ENCODE data around the gene IVD. TPM values are rescaled to one million over a fixed set of nuclear protein-coding genes. Genes with fewer than 3 reads are reported as not detected.

Gene IVD
- total RNA-seq, 1 donor from 2014 or later: 18.0 TPM

DNA sequence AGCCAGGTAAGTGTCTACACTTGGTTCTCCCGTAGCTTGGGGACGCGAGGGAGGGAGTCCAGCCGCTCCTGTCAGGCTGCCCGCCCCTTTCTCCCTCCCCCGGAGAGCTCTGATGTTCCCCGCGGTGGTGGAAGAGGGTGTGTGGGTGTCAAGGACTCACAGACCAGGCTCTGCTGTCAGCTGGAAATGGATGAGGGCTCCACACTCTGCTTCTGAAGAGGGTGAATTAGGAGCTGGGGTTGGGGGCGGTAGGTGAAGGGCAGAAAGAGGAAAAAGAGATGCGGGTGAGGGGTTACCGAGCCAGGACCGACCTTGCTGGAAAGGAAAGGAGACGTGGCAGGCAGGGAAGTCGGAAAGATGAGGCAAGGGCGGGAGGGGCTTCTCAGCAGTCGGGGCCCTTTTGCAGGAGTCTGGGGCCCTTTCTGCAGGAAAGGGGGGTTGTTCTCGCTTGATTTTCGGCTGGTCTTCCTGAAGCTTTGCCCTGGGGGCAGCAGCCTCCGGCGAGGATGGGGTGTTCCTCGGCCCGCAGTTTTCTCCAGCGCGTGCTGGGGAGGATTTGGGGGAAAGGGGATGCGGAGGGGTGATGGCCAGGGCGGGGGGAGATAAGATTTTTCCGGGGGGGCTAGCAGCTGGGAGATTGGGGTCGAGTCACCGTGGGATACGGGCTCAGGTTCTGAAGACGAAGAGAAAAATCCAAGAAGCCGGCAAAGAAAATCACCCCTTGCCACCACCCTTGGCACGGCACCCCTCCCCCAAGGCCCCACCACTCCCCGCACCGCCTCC is 34.6 kb downstream of the IVD start:
- peaks cover 47% of the 10 kb centered on the region for H3K27me3 ChIP-seq
- Mint-ChIP-seq H3K36me3 (no peaks in the 10 kb centered on the region), H3K9me3 (no peaks in the 10 kb centered on the region), H3K4me3 (peak overlapping the region; percentile 88), H3K27me3 (ENCODE audit: insufficient read depth, low read depth) (peaks cover 57% of the 10 kb centered on the region), H3K4me1 (peaks cover 60% of the 10 kb centered on the region), H3K27ac (peak overlapping the region; percentile 39)
- peaks cover 40% of the 10 kb centered on the region for H3K79me2 ChIP-seq (ENCODE audit: low read depth)
- H3K9ac ChIP-seq: no peak overlapping the region
- H3K4me1 ChIP-seq: peaks cover 52% of the 10 kb centered on the region
- H3K9me3 ChIP-seq (ENCODE audit: low read depth): no peaks in the 10 kb centered on the region
- peaks cover 36% of the 10 kb centered on the region for H4K20me1 ChIP-seq (ENCODE audit: low read depth)
- peak overlapping the region; percentile 30 for H2AFZ ChIP-seq (replicated peaks)
- peak overlapping the region; percentile 93 for H3K4me2 ChIP-seq
- no peak overlapping the region for H3K27ac ChIP-seq
- H3K36me3 ChIP-seq: no peaks in the 10 kb centered on the region
- DNase-seq (ENCODE audit: low spot score): peak; percentile 59
- peaks cover 31% of the 10 kb centered on the region for H3F3A ChIP-seq (ENCODE audit: low read depth)
- no peak for TF ChIP-seq EZH2phosphoT487 (IDR thresholded peaks at IDR 0.05)
- TF ChIP-seq EZH2 (IDR thresholded peaks at IDR 0.05): no peak
- TF ChIP-seq, protein P1, sequence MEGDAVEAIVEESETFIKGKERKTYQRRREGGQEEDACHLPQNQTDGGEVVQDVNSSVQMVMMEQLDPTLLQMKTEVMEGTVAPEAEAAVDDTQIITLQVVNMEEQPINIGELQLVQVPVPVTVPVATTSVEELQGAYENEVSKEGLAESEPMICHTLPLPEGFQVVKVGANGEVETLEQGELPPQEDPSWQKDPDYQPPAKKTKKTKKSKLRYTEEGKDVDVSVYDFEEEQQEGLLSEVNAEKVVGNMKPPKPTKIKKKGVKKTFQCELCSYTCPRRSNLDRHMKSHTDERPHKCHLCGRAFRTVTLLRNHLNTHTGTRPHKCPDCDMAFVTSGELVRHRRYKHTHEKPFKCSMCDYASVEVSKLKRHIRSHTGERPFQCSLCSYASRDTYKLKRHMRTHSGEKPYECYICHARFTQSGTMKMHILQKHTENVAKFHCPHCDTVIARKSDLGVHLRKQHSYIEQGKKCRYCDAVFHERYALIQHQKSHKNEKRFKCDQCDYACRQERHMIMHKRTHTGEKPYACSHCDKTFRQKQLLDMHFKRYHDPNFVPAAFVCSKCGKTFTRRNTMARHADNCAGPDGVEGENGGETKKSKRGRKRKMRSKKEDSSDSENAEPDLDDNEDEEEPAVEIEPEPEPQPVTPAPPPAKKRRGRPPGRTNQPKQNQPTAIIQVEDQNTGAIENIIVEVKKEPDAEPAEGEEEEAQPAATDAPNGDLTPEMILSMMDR (IDR thresholded peaks at IDR 0.05): no peak
- H3K4me3 ChIP-seq: peak overlapping the region; percentile 96

DNA sequence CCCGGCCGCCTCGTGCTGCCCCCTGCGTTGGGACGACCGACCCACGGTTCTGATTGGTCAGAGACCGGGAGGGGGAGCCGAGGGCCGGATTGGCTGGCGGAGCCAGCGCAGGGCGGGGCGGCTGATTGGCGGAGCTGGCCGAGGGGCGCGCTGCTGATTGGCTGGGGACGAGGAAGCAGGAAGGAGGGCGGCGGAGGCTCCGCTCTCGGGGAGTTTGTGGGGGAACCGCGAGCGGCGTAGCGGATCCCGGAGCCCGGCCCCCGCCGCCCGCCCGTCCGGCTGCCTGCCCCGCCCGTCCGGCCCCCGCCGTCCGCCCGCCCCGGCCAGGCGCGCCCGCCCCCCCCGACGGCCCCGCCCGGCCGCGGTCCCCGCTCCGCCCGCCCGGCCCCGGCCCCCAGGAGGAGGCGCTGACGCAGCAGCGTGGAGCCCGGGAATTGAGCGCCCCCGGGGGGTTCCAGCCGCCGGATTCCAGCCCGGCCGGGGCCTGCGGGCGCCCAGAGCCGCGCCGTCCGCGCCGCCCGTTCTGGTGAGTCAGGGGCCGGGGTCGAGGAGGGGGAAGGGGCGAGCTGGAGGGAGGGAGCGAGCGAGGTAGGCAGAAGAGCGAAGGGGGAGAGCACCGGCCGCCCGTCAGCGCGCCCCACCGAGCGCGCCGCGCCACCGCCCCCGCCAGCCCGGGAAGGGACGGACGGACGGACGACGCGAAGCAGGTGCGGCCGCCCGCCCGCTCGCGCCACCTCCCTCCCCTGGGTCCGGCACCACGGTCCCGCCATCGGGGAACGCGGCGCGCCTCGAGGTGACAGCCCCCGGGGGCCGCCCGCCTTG is 35.4 kb downstream of the IVD start, which contains the start of gene BAHD1:
BAHD1 (plus strand) TSS at position 211 of the 822 bp plus-strand sequence. CDS start 17,512 bp downstream, outside the sequence.
- Histone ChIP-seq H3K4me1 (peaks cover 49% of the 10 kb centered on the region), H3K27me3 (peaks cover 39% of the 10 kb centered on the region), H3K9ac (peak within 1 kb of the TSS; percentile 62), H3K36me3 (no peaks in the 10 kb centered on the region), H4K20me1 (ENCODE audit: low read depth) (peaks cover 44% of the 10 kb centered on the region), H3K4me2 (peak within 1 kb of the TSS; percentile 93), H3K27ac (no peak within 1 kb of the TSS), H3K79me2 (ENCODE audit: low read depth) (peaks cover 48% of the 10 kb centered on the region), H3F3A (ENCODE audit: low read depth) (peaks cover 31% of the 10 kb centered on the region), H2AFZ (replicated peaks) (peak within 1 kb of the TSS; percentile 30), H3K9me3 (ENCODE audit: low read depth) (no peaks in the 10 kb centered on the region), H3K4me3 (peak within 1 kb of the TSS; percentile 96)
- Mint-ChIP-seq H3K4me1 (peaks cover 64% of the 10 kb centered on the region), H3K27ac (peak within 1 kb of the TSS; percentile 39), H3K27me3 (ENCODE audit: insufficient read depth, low read depth) (peaks cover 50% of the 10 kb centered on the region), H3K36me3 (no peaks in the 10 kb centered on the region), H3K4me3 (peak within 1 kb of the TSS; percentile 94), H3K9me3 (no peaks in the 10 kb centered on the region)
- TF ChIP-seq EZH2 (IDR thresholded peaks at IDR 0.05) (no peak), EZH2phosphoT487 (IDR thresholded peaks at IDR 0.05) (no peak)
- TF ChIP-seq, protein P1 (IDR thresholded peaks at IDR 0.05): peak; percentile 25
- peak; percentile 97 for DNase-seq (ENCODE audit: low spot score)

DNA sequence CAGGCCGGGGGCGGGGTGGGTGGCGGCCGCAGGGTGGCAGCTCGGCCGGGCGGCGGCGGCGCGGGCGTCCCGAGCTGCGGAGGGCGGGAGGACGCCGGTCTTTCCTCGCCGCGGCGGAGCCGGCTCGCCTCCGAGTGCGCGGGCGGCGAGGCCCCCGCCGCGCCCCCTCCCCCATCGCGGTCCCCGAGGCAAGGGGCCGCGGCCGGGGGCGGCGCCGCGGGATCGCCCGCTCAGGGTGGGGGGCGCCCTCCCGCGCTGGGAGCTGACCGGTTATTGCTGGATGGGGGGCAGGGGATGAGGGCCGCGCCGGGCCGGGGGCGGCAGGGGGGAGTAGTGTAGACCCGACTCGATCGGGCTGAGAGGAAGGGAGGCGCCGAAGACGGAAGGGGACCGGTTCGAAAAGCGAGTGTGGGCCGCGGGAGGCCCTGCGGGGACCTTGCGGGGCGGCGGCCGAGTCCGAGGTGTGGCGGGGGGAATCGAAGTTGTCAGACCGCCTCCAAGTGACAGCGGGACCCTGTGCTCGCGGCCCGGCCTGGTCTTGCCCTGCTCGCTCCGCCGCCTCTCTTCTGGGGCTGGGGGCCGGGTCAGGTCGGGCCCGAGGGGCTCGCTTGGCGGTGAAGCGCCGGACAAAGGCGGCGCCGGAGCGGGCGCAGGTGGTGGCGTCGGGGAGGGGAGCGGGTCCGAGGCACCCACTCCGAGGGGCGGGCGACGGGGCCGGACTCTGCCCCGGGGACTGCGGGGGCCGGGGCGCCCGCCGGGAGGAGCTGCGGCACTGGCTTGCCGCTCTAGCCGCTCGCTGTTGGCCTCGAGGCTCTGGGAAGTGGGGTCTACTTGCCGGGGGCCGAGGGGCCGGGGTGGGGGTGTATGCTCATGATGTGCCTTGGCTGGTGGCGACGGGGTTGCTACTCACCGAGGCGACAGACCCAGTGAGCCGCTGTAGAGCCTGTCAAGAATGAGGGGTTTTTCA is 36.3 kb downstream of the IVD start:
- peak overlapping the region; percentile 82 for H3K4me2 ChIP-seq
- peaks cover 53% of the 10 kb centered on the region for H4K20me1 ChIP-seq (ENCODE audit: low read depth)
- H3K9me3 ChIP-seq (ENCODE audit: low read depth): no peaks in the 10 kb centered on the region
- H3K36me3 ChIP-seq: no peaks in the 10 kb centered on the region
- DNase-seq (ENCODE audit: low spot score): peak; percentile 69
- H3K4me1 ChIP-seq: peaks cover 44% of the 10 kb centered on the region
- peaks cover 44% of the 10 kb centered on the region for H3K27me3 Mint-ChIP-seq (ENCODE audit: insufficient read depth, low read depth)
- peak overlapping the region; percentile 96 for H3K4me3 ChIP-seq
- H3K27ac Mint-ChIP-seq: peak overlapping the region; percentile 43
- peaks cover 57% of the 10 kb centered on the region for H3K79me2 ChIP-seq (ENCODE audit: low read depth)
- H3K4me1 Mint-ChIP-seq: peaks cover 62% of the 10 kb centered on the region
- peaks cover 30% of the 10 kb centered on the region for H3K27me3 ChIP-seq
- H3K27ac ChIP-seq: no peak overlapping the region
- H3K9me3 Mint-ChIP-seq: no peaks in the 10 kb centered on the region
- H3K4me3 Mint-ChIP-seq: peak overlapping the region; percentile 94
- peaks cover 31% of the 10 kb centered on the region for H3F3A ChIP-seq (ENCODE audit: low read depth)
- peak overlapping the region; percentile 62 for H3K9ac ChIP-seq
- H2AFZ ChIP-seq (replicated peaks): no peak overlapping the region
- TF ChIP-seq, protein P1 (IDR thresholded peaks at IDR 0.05): peak; percentile 5
- TF ChIP-seq EZH2phosphoT487 (IDR thresholded peaks at IDR 0.05) (no peak), EZH2 (IDR thresholded peaks at IDR 0.05) (peak; percentile 17)
- H3K36me3 Mint-ChIP-seq: no peaks in the 10 kb centered on the region
